ENCODE results near the gene EFCAB9. TPM values are rescaled to one million over a fixed set of nuclear protein-coding genes. Genes with fewer than 3 reads are reported as not detected.

EFCAB9 gene
- total and polyA plus RNA-seq, 2 of the 8 experiments (the other 6 are each of a cell fraction or from before 2014, with no cell fraction given): not detected

- no peak for TF ChIP-seq JUN (IDR thresholded peaks at IDR 0.05; ENCODE audit: low read depth, low read length)
- no peak for TF ChIP-seq SIN3A (conservative IDR thresholded peaks at IDR 0.05 in 1 of 2, IDR thresholded peaks at IDR 0.05 in 1 of 2; ENCODE audit: low read depth in 1 of 2, low read length in 2 of 2)
- no peak for TF ChIP-seq HDAC2 (IDR thresholded peaks at IDR 0.05; ENCODE audit: borderline replicate concordance in 1 of 2, low read depth in 2 of 2, low read length in 2 of 2)
- TF ChIP-seq JUND (IDR thresholded peaks at IDR 0.05; ENCODE audit: low read length): no peak
- TF ChIP-seq RXRA (IDR thresholded peaks at IDR 0.05; ENCODE audit: insufficient read depth, low read depth, low read length): no peak
- TF ChIP-seq USF2 (IDR thresholded peaks at IDR 0.05; ENCODE audit: low read length): no peak
- TF ChIP-seq KDM5A (IDR thresholded peaks at IDR 0.05; ENCODE audit: low read length): no peak
- TF ChIP-seq TBP (IDR thresholded peaks at IDR 0.05; ENCODE audit: low read depth, low read length): no peak
- no peak for TF ChIP-seq KDM1A (IDR thresholded peaks at IDR 0.05; ENCODE audit: borderline replicate concordance, low read length)
- TF ChIP-seq KDM4A (IDR thresholded peaks at IDR 0.05; ENCODE audit: low read depth, low read length, severe bottlenecking): no peak
- no peak for TF ChIP-seq SP2 (IDR thresholded peaks at IDR 0.05; ENCODE audit: low read length)
- no peak for TF ChIP-seq POU5F1 (IDR thresholded peaks at IDR 0.05; ENCODE audit: low read depth, low read length)
- no peak for TF ChIP-seq YY1 (IDR thresholded peaks at IDR 0.05; ENCODE audit: low read depth, low read length)
- Histone ChIP-seq H3K79me1 (ENCODE audit: low read depth, low read length) (peaks cover 5% of the 10 kb centered on the region), H4K8ac (ENCODE audit: extremely low read depth, insufficient read depth, low read length) (no peak overlapping the region), H2BK5ac (ENCODE audit: low read depth, low read length) (no peak overlapping the region), H3K27ac (ENCODE audit: low read depth, low read length) (no peak overlapping the region), H3K9me3 (ENCODE audit: insufficient read depth in 2 of 2, low read depth in 1 of 2, low read length in 1 of 2) (no peaks in the 10 kb centered on the region), H2BK120ac (replicated peaks; ENCODE audit: low read depth, low read length) (no peak overlapping the region), H3K23ac (ENCODE audit: insufficient read length) (no peak overlapping the region), H3K27me3 (replicated peaks in 1 of 4; ENCODE audit: control insufficient read depth in 3 of 4, extremely low read depth in 1 of 4, insufficient read depth in 3 of 4, low read length in 3 of 4) (no peaks in the 10 kb centered on the region), H4K91ac (replicated peaks; ENCODE audit: insufficient read length, low read length) (no peak overlapping the region), H3K14ac (ENCODE audit: insufficient read length) (no peak overlapping the region), H3K4me2 (ENCODE audit: insufficient read depth in 1 of 2, low read depth in 2 of 2, low read length in 2 of 2) (no peak overlapping the region), H3K23me2 (ENCODE audit: low read depth, low read length) (no peaks in the 10 kb centered on the region), H3K4me1 (replicated peaks in 1 of 4; ENCODE audit: control insufficient read depth in 3 of 4, insufficient read depth in 4 of 4, low read length in 3 of 4) (no peaks in the 10 kb centered on the region), H4K20me1 (replicated peaks in 1 of 2; ENCODE audit: control insufficient read depth in 1 of 2, insufficient read depth in 2 of 2, low read length in 2 of 2) (peaks cover 0 to 4% of the 10 kb centered on the region in 2 experiments), H4K5ac (ENCODE audit: insufficient read length, low read depth, low read length) (no peak overlapping the region), H2BK20ac (ENCODE audit: low read length) (no peak overlapping the region), H2BK12ac (ENCODE audit: low read depth, low read length) (no peak overlapping the region), H3K56ac (replicated peaks; ENCODE audit: insufficient read length, low read depth, low read length) (no peak overlapping the region), H3K18ac (ENCODE audit: extremely low read depth, low read length) (no peak overlapping the region), H3K36me3 (ENCODE audit: control insufficient read depth in 2 of 4, insufficient read depth in 4 of 4, low read length in 3 of 4) (peaks cover 0 to 23% (median 4%) of the 10 kb centered on the region in 4 experiments; a peak in 5 of 8 replicates), H3K4me3 (ENCODE audit: extremely low read depth in 1 of 4, insufficient read depth in 2 of 4, low read depth in 3 of 4, low read length in 4 of 4) (no peak overlapping the region), H2AFZ (ENCODE audit: low read length) (no peak overlapping the region), H2AK5ac (ENCODE audit: low read depth, low read length) (no peak overlapping the region), H2BK15ac (ENCODE audit: low read length) (no peak overlapping the region), H3K79me2 (ENCODE audit: control insufficient read depth in 1 of 2, insufficient read depth in 2 of 2, low read length in 2 of 2) (peaks cover 0 to 52% of the 10 kb centered on the region in 2 experiments; a peak in 3 of 4 replicates), H3K9ac (replicated peaks in 1 of 4; ENCODE audit: extremely low read depth in 1 of 4, low read depth in 3 of 4, low read length in 3 of 4) (no peak overlapping the region), H3K4ac (replicated peaks; ENCODE audit: insufficient read length, low read depth, low read length) (no peak overlapping the region)
- DNase-seq (ENCODE audit: low read depth in 1 of 2, low spot score in 2 of 2) (no peak), FAIRE-seq (no peak)
- POLR2A ChIA-PET (ENCODE audit: partially characterized antibody): no interaction called here
- CTCF ChIA-PET (ENCODE audit: partially characterized antibody): no interaction called here
- WGBS, 2 experiments (ENCODE audit: extremely low coverage in 1 of 2, insufficient coverage in 1 of 2, insufficient read length in 1 of 2, insufficient replicate concordance in 2 of 2, low coverage in 1 of 2, low lambda C conversion rate in 2 of 2, missing lambda C conversion rate in 1 of 2): 100% methylated on average over 2 of the region's 2 CpGs; no CpG with 5 or more reads in 1 of the 2 experiments
These were observed 25.3 kb downstream of the EFCAB9 start for GRCh38 chr5:172219296-172219695.

Measured in H1 (cell line).